ENCODE measurements around the gene CLEC18C. TPM values are rescaled to one million over a fixed set of nuclear protein-coding genes. Genes with fewer than 3 reads are reported as not detected.
A peak's percentile ranks its signal among the peaks of the same experiment; 100 is the strongest.
"Not testable (repeated sequence)": the region's sequence is repeated elsewhere in the genome, so short reads cannot be mapped to it uniquely, and the experiment has no call there.

The CLEC18C gene
- total RNA-seq, 1 donor from 2014 or later = not detected

DNA sequence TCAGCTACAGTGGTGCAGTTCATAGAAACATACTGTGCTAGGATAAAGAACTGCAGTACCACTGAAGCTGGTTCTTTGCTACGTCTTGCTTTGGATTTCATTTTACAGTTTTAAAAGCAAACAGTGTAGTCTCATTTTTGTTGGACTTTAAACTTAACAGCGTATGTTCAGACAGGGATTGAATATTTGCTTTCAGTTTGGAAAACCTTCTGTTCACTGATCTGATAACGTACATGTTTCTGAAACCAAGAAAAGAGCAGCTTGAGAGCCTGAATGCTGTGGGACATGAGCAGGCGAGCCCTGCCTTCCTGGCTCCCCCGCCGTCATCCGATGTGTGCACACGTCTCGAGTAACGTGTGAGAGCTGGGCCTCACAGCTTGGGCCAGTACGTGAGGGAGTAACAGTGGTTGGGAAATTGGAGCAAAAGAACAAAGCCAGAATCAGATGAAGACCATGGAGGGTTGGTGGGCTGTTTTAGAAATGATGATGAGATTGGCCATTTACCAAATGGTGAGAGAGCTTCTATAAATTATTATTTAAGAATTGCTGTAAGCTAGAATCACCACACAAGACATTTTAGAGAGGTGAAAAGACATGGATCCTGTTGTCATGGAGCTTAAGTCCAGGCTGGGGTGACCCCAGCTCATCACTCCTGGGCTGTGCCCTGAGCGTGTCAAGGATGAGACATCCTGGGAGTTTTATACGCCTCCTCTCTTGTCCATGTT is 20.8 kb upstream of the CLEC18C start:
- no peaks in the 10 kb centered on the region for H3K27me3 Mint-ChIP-seq
- no peaks in the 10 kb centered on the region for H3K4me1 Mint-ChIP-seq
- no peak overlapping the region for H3K27ac Mint-ChIP-seq
- no peaks in the 10 kb centered on the region for H3K9me3 Mint-ChIP-seq
- no peak overlapping the region for H3K4me3 Mint-ChIP-seq
- DNase-seq = no peak
- peaks cover 50% of the 10 kb centered on the region for H3K36me3 Mint-ChIP-seq (ENCODE audit: low read depth)
- intact Hi-C loops (cut with micrococcal nuclease) = no loop called here

DNA sequence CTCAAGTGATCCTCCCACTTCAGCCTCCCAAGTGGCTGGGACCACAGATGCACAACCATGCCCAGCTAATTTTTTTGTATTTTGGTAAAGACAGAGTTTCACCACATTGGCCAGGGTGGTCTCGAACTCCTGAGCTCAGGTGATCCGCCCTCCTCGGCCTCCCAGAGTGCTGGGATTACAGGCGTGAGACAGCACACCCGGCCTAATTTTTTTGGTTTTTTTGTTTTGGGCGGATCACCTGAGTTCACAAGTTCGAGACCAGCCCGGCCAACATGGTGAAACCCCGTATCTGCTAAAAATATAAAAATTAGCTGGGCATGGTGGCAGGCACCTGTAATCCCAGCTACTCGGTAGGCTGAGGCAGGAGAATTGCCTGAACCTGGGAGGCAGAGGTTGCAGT is 18.9 kb upstream of the CLEC18C start:
- intact Hi-C loops (cut with micrococcal nuclease) = not testable (repeated sequence)

DNA sequence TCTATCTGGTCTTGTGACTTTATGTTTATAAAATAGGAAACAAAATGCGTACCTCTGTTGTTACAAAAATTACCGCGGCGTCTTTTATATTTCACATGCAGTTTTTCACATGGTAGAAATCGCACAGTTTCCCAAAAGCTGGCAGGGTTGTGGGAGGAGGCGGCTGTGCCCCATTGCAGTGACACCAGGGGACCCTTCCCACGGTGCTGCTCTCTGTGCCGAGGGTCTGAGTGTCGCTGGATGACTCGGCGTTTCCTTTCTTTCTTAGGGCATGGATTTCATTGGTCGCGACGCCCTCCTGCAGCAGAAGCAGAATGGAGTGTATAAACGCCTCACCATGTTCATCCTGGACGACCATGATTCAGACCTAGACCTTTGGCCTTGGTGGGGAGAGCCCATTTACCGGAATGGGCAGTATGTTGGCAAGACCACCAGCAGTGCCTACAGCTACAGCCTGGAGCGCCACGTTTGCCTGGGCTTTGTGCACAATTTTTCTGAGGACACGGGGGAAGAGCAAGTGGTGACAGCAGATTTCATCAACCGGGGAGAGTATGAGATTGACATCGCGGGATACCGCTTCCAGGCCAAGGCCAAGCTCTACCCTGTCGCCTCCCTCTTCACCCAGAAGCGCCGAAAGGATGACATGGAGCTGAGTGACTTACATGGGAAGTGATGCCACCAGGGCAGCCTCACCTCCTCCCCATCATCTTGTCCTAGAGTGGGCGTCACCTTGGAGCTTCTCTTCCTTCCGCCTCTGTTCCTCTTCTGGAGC is 17.2 kb upstream of the CLEC18C start:
- H3K4me3 Mint-ChIP-seq = no peak overlapping the region
- H3K36me3 Mint-ChIP-seq (ENCODE audit: low read depth) = peaks cover 26% of the 10 kb centered on the region
- H3K27ac Mint-ChIP-seq = no peak overlapping the region
- no peaks in the 10 kb centered on the region for H3K9me3 Mint-ChIP-seq
- no peaks in the 10 kb centered on the region for H3K27me3 Mint-ChIP-seq
- intact Hi-C loops (cut with micrococcal nuclease) = no loop called here
- no peaks in the 10 kb centered on the region for H3K4me1 Mint-ChIP-seq
- no peak for DNase-seq

More for the DNA sequence above, 18.9 kb upstream of the CLEC18C start:
- H3K4me1 Mint-ChIP-seq, H3K27me3 Mint-ChIP-seq, H3K4me3 Mint-ChIP-seq, H3K9me3 Mint-ChIP-seq, DNase-seq, H3K27ac Mint-ChIP-seq: not testable (repeated sequence)
- peaks cover 38% of the 10 kb centered on the region for H3K36me3 Mint-ChIP-seq (ENCODE audit: low read depth)

DNA sequence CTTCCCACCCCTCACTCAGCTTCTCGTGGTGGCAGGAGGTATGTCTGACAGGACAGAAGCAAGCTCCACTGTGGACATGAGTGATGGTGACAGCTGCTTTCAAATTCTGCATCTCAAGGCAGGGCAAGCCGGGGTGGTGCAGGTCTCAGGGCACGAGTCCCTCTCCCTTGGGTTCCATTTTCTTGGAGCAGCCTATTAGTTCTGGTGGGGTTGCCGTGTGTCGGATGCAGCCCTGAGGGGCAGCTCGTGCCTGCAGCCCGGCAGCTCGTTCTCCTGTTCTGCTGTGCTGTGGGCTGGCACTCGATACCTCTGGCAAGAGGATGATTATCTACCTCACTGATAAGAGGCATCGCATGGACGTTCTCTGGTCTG is 16.5 kb upstream of the CLEC18C start:
- DNase-seq = no peak
- no peaks in the 10 kb centered on the region for H3K9me3 Mint-ChIP-seq
- intact Hi-C loops (cut with micrococcal nuclease) = no loop called here
- peaks cover 25% of the 10 kb centered on the region for H3K36me3 Mint-ChIP-seq (ENCODE audit: low read depth)
- H3K4me3 Mint-ChIP-seq = no peak overlapping the region
- H3K27me3 Mint-ChIP-seq = no peaks in the 10 kb centered on the region
- no peaks in the 10 kb centered on the region for H3K4me1 Mint-ChIP-seq
- H3K27ac Mint-ChIP-seq = no peak overlapping the region

DNA sequence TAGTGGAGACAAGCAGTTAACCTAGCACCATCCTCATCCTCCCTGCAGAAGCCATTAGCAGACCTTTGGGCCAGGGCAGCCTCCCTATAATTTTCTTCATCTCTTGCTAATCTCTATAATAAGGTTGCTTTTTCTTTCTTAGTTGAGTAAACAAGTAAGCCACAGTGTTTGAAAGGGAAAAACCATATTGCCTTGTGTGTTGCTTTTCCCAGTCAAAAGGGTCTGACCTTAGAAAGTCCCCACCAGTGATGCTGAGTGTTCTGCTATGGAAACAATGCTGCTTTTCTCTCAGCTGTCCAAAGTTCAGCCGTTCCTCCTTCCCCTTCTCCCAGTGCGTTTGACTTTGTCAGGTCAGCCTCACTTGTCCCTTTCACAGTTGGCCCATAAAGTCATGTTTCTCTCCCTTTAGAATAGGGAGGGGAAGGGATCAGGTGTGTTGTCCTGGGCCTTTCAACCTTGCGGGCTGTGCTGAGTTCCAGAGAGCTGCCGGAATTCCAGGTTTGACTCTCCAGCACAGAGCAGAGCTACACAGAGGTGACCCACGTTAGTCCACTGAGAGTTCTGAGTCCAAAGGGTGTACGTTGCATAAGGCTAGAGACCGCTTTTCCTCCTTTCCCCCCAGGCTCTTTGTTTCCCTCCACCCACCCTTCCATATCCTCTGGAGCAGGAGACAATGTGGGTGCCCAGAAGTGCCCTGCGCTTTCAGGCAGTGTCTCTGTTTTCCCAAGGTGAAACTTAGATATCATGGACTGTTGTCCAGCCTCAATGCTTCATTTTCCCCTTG is 15.9 kb upstream of the CLEC18C start:
- intact Hi-C loops (cut with micrococcal nuclease) = no loop called here
- Mint-ChIP-seq H3K27ac (no peak overlapping the region), H3K4me1 (no peaks in the 10 kb centered on the region), H3K36me3 (ENCODE audit: low read depth) (peaks cover 23% of the 10 kb centered on the region), H3K27me3 (no peaks in the 10 kb centered on the region), H3K9me3 (no peaks in the 10 kb centered on the region), H3K4me3 (no peak overlapping the region)
- no peak for DNase-seq

DNA sequence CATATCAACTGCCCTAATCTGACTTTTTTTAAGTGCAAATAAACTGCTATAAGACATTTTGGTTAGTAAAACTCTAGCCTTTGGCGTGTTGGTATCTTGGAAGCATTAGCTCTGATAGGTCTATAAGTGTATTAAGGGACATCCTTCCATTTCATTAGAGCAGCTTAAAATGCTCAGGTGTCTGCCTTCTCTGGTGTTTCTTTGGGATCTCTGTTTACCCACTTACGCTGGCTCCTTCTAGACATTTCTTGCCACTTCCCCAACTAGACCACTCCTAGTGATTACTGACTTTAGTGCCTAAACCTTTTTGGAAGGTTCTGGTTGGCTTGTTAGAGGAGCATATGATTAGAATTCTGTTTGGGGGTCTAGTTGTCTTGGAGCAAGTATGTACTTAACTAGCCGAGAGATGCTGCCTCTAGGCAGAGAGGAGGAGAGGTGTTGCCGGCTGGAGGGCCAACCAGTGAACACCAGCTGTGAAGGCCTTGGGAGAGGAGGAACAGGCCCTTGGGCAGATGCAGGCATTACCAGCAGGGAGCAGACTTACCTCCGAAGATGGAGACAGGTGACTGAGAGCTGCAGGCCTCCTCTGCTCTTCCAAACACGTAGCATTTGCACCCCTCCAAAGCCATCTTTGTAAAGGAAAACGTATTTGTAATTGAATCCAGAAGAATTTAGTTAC is 15.2 kb upstream of the CLEC18C start:
- Mint-ChIP-seq H3K36me3 (ENCODE audit: low read depth) (peaks cover 19% of the 10 kb centered on the region), H3K27ac (no peak overlapping the region), H3K4me3 (no peak overlapping the region), H3K4me1 (peaks cover 2% of the 10 kb centered on the region), H3K9me3 (no peaks in the 10 kb centered on the region), H3K27me3 (no peaks in the 10 kb centered on the region)
- intact Hi-C loops (cut with micrococcal nuclease) = no loop called here
- DNase-seq = no peak

DNA sequence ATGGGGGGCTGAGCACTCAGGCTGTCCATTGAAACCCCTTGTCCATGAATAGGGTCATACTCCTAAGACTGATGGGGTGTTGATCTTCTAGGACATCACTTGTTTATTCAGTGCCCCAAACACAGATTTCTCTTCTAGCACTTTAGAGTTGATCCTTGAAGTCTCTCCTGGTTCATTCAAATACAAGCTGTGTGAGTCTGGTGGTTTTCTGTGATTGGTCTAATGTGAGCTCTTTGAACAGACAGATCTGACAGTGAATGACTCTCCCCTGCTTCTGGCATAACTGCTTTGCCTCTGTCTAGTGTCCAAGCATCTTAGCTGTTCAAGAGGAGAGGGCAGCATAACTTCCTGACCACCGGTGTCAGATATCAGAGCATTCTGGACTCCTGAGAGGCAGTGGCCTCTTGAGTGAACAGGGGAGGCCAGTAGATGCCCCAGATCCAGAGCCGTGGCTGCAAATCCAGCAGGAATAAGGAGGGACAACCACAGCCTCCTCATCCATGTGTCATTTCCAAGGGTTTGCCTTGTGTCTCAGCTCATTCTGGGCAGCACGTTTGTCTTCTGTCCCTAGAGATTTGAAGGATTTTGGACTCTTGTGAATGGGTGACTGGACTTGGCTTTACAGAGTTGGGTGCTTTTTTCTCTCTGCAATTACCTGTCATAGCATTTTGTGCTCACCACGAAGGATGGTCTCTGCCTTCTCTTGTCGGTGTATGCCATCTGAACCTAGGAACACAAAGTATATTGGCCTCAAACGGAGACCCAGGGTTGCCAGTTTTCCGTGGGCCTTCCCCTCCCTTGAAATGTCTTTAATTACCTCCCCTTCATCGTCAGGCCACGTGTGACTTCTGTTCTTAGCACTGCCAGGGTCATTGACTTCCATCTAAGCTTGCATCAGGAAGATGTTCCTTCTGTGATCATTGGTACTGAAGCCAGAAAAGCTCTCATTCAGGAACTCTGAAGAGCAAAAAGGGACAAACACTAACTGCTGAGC is 13.9 kb upstream of the CLEC18C start:
- H3K36me3 Mint-ChIP-seq (ENCODE audit: low read depth) = peaks cover 15% of the 10 kb centered on the region
- no peaks in the 10 kb centered on the region for H3K27me3 Mint-ChIP-seq
- no peak overlapping the region for H3K27ac Mint-ChIP-seq
- intact Hi-C loops (cut with micrococcal nuclease) = no loop called here
- peak; percentile 59 for DNase-seq
- no peaks in the 10 kb centered on the region for H3K9me3 Mint-ChIP-seq
- H3K4me1 Mint-ChIP-seq = peaks cover 2% of the 10 kb centered on the region
- no peak overlapping the region for H3K4me3 Mint-ChIP-seq

DNA sequence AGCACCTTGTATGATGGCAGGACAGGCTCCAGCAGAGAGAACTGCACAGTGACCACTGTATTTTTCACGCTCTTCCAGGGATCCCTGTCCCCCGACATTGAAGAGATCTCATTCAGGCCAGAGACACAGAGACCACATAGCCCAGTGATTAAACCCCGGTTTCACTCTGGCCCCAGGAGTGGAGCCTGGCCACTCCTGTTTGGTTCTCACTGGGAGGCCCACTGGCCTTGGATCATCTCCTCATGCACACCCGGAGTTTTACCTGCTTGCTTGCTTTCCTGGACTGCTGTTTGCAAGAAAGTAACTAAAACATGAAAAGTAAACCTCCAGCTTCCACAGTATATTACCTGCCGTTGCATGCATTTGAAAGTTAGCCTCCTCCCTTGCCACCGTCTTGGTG is 13.2 kb upstream of the CLEC18C start:
- intact Hi-C loops (cut with micrococcal nuclease) = no loop called here
- Mint-ChIP-seq H3K36me3 (ENCODE audit: low read depth) (peaks cover 15% of the 10 kb centered on the region), H3K4me3 (no peak overlapping the region), H3K9me3 (no peaks in the 10 kb centered on the region), H3K27me3 (no peaks in the 10 kb centered on the region), H3K27ac (no peak overlapping the region), H3K4me1 (peaks cover 6% of the 10 kb centered on the region)
- no peak for DNase-seq

DNA sequence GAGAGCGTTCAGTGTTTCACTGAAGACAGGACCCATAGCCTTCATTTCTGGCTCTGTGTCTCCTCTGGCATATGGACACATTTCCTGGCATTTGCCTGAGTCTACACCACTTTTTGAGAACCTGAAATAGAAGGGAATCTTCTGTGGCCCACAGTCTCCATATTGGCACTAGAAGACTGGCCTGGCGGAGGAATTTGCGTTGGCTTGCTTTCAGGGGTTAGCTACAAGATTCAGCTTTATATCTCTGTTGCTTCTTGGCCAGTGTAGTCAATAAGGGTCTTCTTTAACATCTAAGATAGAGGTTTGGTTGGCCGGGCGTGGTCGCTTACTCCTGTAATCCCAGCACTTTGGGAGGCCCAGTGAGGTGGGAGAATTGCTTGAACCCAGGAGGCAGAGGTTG is 12.8 kb upstream of the CLEC18C start:
- no peak overlapping the region for H3K4me3 Mint-ChIP-seq
- peaks cover 6% of the 10 kb centered on the region for H3K4me1 Mint-ChIP-seq
- no peak overlapping the region for H3K27ac Mint-ChIP-seq
- intact Hi-C loops (cut with micrococcal nuclease) = no loop called here
- no peaks in the 10 kb centered on the region for H3K9me3 Mint-ChIP-seq
- no peaks in the 10 kb centered on the region for H3K27me3 Mint-ChIP-seq
- H3K36me3 Mint-ChIP-seq (ENCODE audit: low read depth) = peaks cover 15% of the 10 kb centered on the region
- DNase-seq = peak; percentile 54

DNA sequence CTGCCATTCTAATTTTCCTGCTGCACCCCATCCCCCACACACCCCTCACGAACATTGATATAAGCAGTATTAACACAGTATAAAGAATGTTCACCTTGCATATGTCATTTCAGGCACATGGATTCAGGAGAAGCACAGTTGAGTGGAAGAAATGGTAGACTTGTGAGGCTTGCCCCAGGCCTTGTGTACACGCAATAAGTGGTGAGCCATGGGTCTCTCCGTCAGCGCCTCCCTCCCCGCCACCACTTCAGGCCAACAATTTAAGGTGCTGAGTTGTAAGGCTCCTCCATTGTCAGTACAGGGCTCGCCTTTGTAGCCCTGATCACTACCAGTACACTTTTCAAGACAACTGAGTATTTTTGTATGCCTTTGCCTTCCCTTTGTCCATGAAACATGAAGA is 12.2 kb upstream of the CLEC18C start:
- no peaks in the 10 kb centered on the region for H3K9me3 Mint-ChIP-seq
- no peak overlapping the region for H3K27ac Mint-ChIP-seq
- H3K4me1 Mint-ChIP-seq = peaks cover 6% of the 10 kb centered on the region
- DNase-seq = peak; percentile 60
- peaks cover 15% of the 10 kb centered on the region for H3K36me3 Mint-ChIP-seq (ENCODE audit: low read depth)
- no peaks in the 10 kb centered on the region for H3K27me3 Mint-ChIP-seq
- intact Hi-C loops (cut with micrococcal nuclease) = no loop called here
- H3K4me3 Mint-ChIP-seq = no peak overlapping the region

DNA sequence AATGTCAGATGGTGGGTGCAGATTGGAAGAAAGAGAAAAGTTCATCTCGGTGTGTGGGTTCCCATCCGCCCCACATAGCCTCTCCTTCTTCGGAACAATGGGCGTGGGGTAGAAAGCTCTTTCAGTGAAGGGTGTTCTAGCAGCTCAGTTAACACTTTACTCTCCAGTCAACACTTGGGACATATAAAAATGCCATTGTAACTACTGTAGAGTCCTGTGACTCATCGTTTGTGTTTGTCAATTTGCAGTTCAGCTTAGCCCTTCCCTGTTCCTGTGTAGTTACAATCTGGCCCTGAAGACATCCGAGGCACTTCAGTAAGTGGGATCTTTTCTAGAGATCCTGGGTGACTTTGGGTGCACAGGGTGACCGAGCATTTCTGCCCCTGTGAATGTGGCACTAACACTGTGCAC is 11.5 kb upstream of the CLEC18C start:
- Mint-ChIP-seq H3K4me3 (no peak overlapping the region), H3K27me3 (no peaks in the 10 kb centered on the region), H3K36me3 (ENCODE audit: low read depth) (peaks cover 15% of the 10 kb centered on the region), H3K27ac (no peak overlapping the region), H3K4me1 (peaks cover 6% of the 10 kb centered on the region), H3K9me3 (no peaks in the 10 kb centered on the region)
- intact Hi-C loops (cut with micrococcal nuclease) = no loop called here
- no peak for DNase-seq

DNA sequence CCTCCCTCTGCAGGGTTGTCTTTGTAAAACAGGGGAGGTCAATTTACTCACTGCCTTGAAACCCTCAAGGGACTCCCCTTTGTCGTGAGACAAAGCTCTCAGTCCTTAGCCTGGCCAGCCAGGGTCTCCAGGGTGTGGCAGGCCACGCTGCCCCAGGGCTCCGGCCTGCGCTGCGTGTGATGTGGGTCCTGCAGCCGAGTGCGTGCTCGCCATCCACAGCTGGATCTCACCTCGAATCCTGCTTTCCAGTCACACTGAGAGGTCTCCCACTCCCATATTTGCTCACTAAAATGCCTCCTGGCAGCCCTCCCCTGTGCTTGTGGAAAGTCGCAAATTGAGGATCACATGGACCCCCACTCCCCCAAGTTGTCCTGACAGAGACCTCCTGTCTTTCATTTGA is 10.0 kb upstream of the CLEC18C start:
- H3K27me3 Mint-ChIP-seq = no peaks in the 10 kb centered on the region
- H3K27ac Mint-ChIP-seq = no peak overlapping the region
- intact Hi-C loops (cut with micrococcal nuclease) = no loop called here
- no peak overlapping the region for H3K4me3 Mint-ChIP-seq
- peaks cover 15% of the 10 kb centered on the region for H3K36me3 Mint-ChIP-seq (ENCODE audit: low read depth)
- peak; percentile 60 for DNase-seq
- peaks cover 6% of the 10 kb centered on the region for H3K4me1 Mint-ChIP-seq
- no peaks in the 10 kb centered on the region for H3K9me3 Mint-ChIP-seq

DNA sequence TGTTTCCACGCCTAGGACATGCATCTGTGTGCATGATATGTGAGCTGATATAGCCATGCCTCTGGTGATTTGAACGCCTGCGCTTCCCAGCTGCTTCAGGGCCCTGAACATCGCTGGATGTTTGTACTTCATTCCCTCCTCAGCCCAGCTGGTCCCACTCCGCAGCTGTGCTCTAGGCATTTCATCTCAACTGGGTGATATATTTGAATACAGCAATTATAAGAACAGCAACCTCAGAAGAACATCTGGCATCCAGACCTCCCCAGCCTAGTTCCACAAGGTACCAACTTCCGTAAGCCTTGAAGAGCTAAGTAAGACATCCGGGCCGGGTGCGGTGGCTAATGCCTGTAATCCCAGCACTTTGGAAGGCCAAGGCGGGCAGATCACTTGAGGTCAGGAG is 6.9 kb upstream of the CLEC18C start:
- H3K9me3 Mint-ChIP-seq; DNase-seq; intact Hi-C loops (cut with micrococcal nuclease); H3K27me3 Mint-ChIP-seq; H3K27ac Mint-ChIP-seq; H3K4me1 Mint-ChIP-seq; H3K4me3 Mint-ChIP-seq: not testable (repeated sequence)
- H3K36me3 Mint-ChIP-seq (ENCODE audit: low read depth) = peaks cover 10% of the 10 kb centered on the region
